ENCODE measurements around the gene RBP2.

Gene RBP2

GRCh38 chr3:139480585-139480984 lies 4.3 kb upstream of the RBP2 start:
- FAIRE-seq: no peak

- FAIRE-seq: peak; percentile 70
Measured at GRCh38 chr3:139477710-139478640, 1.7 kb upstream of the RBP2 start.

- FAIRE-seq: no peak
Measured at GRCh38 chr3:139473155-139473771, 3.1 kb downstream of the RBP2 start.

GRCh38 chr3:139472380-139473010 lies 3.8 kb downstream of the RBP2 start:
- FAIRE-seq: no peak

- no peak for FAIRE-seq
Measured at GRCh38 chr3:139470199-139470598, 6.1 kb downstream of the RBP2 start.

- FAIRE-seq: no peak
Measured at GRCh38 chr3:139468399-139468798, 7.9 kb downstream of the RBP2 start.

GRCh38 chr3:139466360-139466759 lies 10.0 kb downstream of the RBP2 start:
- FAIRE-seq: no peak

GRCh38 chr3:139465636-139466035 lies 10.7 kb downstream of the RBP2 start:
- no peak for FAIRE-seq

- no peak for FAIRE-seq
Measured at GRCh38 chr3:139463466-139463865, 12.8 kb downstream of the RBP2 start.

- no peak for FAIRE-seq
Measured at GRCh38 chr3:139460529-139460928, 15.8 kb downstream of the RBP2 start.

- no peak for FAIRE-seq
Measured at GRCh38 chr3:139460076-139460475, 16.2 kb downstream of the RBP2 start.

- no peak for FAIRE-seq
Measured at GRCh38 chr3:139458348-139458747, 18.0 kb downstream of the RBP2 start.

- FAIRE-seq: no peak
Measured at GRCh38 chr3:139457066-139457465, 19.2 kb downstream of the RBP2 start.

- FAIRE-seq: no peak
Measured at GRCh38 chr3:139456386-139456785, 19.9 kb downstream of the RBP2 start.

GRCh38 chr3:139455855-139456254 lies 20.5 kb downstream of the RBP2 start:
- FAIRE-seq: no peak

- no peak for FAIRE-seq
Measured at GRCh38 chr3:139455206-139455605, 21.1 kb downstream of the RBP2 start.

- no peak for FAIRE-seq
Measured at GRCh38 chr3:139454346-139454745, 22.0 kb downstream of the RBP2 start.

GRCh38 chr3:139450159-139450558 lies 26.2 kb downstream of the RBP2 start:
- FAIRE-seq: no peak

GRCh38 chr3:139449566-139449965 lies 26.8 kb downstream of the RBP2 start:
- FAIRE-seq: no peak

GRCh38 chr3:139448104-139448503 lies 28.2 kb downstream of the RBP2 start:
- FAIRE-seq: no peak

GRCh38 chr3:139447486-139447885 lies 28.8 kb downstream of the RBP2 start:
- FAIRE-seq: no peak

GRCh38 chr3:139444446-139444845 lies 31.9 kb downstream of the RBP2 start:
- FAIRE-seq: no peak

- FAIRE-seq: no peak
Measured at GRCh38 chr3:139443186-139443585, 33.1 kb downstream of the RBP2 start.

- no peak for FAIRE-seq
Measured at GRCh38 chr3:139441656-139442055, 34.7 kb downstream of the RBP2 start.

Measured in islet of Langerhans (tissue), 1 donor.